ENCODE results near the gene CCDC112.

Gene CCDC112

GRCh38 chr5:115313632-115314031, 17.2 kb upstream of the CCDC112 start:
- DNase-seq = no peak

GRCh38 chr5:115313052-115313451, 16.6 kb upstream of the CCDC112 start:
- DNase-seq = no peak

GRCh38 chr5:115309751-115310370, 13.4 kb upstream of the CCDC112 start:
- DNase-seq = peak; percentile 40

GRCh38 chr5:115308815-115309214, 12.4 kb upstream of the CCDC112 start:
- DNase-seq = no peak

- DNase-seq = no peak
Observed at GRCh38 chr5:115306011-115306536, 9.6 kb upstream of the CCDC112 start.

GRCh38 chr5:115304496-115304895, 8.0 kb upstream of the CCDC112 start:
- DNase-seq = no peak

- no peak for DNase-seq
Observed at GRCh38 chr5:115298811-115299210, 2.4 kb upstream of the CCDC112 start.

- DNase-seq = no peak
Observed at GRCh38 chr5:115297031-115297430, 577 bp upstream of the CCDC112 start.

- DNase-seq = no peak
Observed at GRCh38 chr5:115295777-115296123, 704 bp downstream of the CCDC112 start.

- DNase-seq = no peak
Observed at GRCh38 chr5:115291397-115291796, 5.1 kb downstream of the CCDC112 start.

GRCh38 chr5:115289104-115289503, 7.3 kb downstream of the CCDC112 start:
- DNase-seq = peak; percentile 30

- no peak for DNase-seq
Observed at GRCh38 chr5:115284021-115284420, 12.4 kb downstream of the CCDC112 start.

- DNase-seq = no peak
Observed at GRCh38 chr5:115282131-115282530, 14.3 kb downstream of the CCDC112 start.

- no peak for DNase-seq
Observed at GRCh38 chr5:115274584-115274983, 21.9 kb downstream of the CCDC112 start.

GRCh38 chr5:115272297-115272958, 24.0 kb downstream of the CCDC112 start:
- no peak for DNase-seq

GRCh38 chr5:115271295-115272050, 25.0 kb downstream of the CCDC112 start:
- DNase-seq = no peak

GRCh38 chr5:115267617-115268016, 28.8 kb downstream of the CCDC112 start:
- DNase-seq = no peak

GRCh38 chr5:115265220-115265619, 31.2 kb downstream of the CCDC112 start:
- DNase-seq = no peak

GRCh38 chr5:115264786-115265185, 31.7 kb downstream of the CCDC112 start:
- DNase-seq = no peak

- DNase-seq = no peak
Observed at GRCh38 chr5:115263078-115263380, 33.4 kb downstream of the CCDC112 start.

- peak; percentile 65 for DNase-seq
Observed at GRCh38 chr5:115262321-115263077, 34.0 kb downstream of the CCDC112 start, which contains the start of gene PGGT1B. Gene PGGT1B, minus strand, starts transcription at chr5:115262877. Its CDS starts 26 bp downstream, at chr5:115262851.

- DNase-seq = no peak
Observed at GRCh38 chr5:115262011-115262320, 34.5 kb downstream of the CCDC112 start.

- DNase-seq = no peak
Observed at GRCh38 chr5:115260248-115260647, 36.2 kb downstream of the CCDC112 start.

Measured in OCI-M1 (cell line).